NCI-H146 treated with DMSO at 0.1 percent for 48 hours (cell line): ENCODE results near the gene OVCA2.

Experiments used
- DNase-seq: peaks from one replicate; lab custom pipeline; 2025; ENCODE audit not compliant: unreplicated experiment; lab: John Stamatoyannopoulos, UW

OVCA2 gene

DNA sequence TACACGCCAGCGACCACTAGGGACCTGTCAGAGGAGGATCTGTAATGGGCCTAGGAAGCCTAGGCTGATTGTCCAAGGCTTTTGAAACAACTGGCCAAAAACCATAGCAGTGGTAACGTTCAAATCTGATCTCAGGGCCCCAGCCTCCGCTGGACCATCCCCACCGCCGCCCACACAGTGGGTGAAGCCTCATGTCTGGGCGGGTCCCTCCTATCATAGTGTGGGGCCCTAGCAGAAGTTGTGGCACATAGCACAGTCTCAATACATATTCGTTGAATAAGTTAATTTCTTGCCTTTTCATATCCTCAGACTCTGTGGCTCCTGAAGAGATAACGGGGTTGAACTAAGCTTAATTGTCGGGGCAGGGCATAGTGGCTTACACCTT lies 11.1 kb upstream of the OVCA2 start:
- DNase-seq = no peak

DNA sequence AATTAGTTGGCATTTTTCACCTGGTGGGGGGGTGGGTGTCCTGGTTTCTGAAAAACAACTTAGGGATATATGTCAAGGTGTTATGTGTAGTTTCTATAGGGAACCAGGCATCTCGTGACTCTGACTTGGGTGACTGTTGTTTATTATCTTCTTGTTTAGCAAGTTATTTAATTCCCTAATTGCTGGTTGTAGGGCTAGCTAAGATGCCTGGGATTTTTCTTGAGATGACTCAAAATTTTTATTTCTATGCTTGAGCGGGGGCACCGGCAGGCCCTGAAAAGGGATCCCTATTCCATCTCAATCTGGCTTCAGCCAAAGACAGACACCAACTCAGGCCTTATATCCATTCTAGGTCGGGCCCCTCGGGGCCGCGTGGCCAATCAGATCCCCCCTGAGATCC lies 8.7 kb upstream of the OVCA2 start:
- DNase-seq = no peak

DNA sequence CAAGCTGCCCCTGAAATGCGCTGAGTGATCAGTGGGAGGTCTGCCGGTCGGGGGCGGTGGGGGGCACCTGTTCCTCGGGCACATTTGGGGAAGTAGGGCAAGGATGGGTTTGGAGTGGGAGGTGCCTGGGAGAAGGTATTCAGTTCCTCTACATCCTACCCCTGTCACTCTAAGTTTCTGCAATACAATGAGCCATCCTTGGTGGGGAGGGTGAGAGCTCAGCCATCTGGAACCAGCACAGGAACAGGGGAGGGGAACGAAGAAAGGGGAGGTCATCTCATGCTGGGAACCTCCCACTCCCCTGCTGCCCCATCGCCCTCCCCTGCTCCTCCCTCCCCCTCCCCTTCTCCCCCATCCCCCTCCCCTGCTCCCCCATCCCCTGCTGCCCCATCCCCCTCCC lies 7.7 kb upstream of the OVCA2 start:
- no peak for DNase-seq

- no peak for DNase-seq
Observed at GRCh38 chr17:2034806-2035540, 6.8 kb upstream of the OVCA2 start.

DNA sequence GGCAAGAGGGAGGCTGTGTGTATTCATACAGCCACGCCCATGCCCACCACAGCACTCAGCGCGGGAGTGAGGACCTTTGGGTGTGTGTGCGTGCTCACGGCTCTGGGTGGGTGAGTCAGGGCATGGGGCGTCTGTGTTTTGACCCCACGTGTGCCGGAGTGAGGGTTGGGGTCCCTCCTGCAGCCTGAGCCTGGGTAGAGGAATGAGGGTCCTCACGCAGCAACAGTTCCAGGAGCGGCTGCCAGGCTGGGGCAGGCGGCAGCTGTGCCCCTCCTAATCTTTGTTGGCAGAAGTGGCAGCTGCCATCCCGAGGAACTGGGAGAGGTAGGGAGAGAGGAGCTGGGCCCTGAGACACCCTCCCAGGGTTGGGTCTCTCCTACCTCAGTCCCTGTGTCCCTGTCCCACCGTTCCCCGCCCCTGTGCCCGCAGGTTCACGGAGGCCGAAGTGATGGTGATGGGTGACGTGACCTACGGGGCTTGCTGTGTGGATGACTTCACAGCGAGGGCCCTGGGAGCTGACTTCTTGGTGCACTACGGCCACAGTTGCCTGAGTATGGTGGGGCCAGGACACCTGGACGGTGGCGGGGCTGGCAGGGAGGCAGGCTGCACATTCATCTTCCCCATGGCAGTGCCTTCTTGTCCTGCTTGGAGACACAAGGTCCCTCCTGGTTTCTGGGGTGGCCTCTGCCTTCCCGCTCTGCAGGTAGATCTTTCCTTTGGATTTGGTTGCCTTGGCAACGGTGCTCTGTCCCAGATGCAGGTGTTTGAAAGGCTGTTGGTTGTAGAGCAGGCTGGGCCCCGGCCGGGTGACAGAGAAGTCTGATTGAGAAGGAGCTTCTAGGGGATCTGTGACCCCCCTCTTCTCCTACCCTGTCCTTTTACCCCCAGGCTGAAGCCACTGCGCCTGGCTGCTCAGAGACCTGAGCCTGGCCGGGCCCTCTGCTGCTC lies 6.0 kb upstream of the OVCA2 start:
- no peak for DNase-seq

DNA sequence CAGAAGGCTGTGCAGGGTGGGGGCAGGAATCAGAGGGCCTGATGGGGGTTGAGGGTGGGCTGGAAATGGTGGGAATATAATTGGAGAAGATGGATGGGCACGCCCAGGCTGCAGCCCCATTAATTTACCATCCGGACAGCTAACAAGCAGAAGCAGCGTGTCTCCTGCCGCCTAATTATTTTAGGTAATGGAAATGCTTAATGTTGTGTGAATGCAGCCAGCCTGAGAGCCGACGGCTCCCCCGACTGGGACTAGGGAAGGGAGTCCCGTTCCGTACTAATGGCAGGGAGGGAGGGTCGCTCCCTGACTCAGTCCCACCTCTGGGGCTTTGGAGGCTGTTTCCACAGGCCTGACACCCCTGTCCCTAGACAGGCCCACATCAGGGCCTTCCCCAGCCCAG lies 4.7 kb upstream of the OVCA2 start:
- DNase-seq = no peak

GRCh38 chr17:2040219-2040827 lies 1.5 kb upstream of the OVCA2 start:
- DNase-seq = no peak

DNA sequence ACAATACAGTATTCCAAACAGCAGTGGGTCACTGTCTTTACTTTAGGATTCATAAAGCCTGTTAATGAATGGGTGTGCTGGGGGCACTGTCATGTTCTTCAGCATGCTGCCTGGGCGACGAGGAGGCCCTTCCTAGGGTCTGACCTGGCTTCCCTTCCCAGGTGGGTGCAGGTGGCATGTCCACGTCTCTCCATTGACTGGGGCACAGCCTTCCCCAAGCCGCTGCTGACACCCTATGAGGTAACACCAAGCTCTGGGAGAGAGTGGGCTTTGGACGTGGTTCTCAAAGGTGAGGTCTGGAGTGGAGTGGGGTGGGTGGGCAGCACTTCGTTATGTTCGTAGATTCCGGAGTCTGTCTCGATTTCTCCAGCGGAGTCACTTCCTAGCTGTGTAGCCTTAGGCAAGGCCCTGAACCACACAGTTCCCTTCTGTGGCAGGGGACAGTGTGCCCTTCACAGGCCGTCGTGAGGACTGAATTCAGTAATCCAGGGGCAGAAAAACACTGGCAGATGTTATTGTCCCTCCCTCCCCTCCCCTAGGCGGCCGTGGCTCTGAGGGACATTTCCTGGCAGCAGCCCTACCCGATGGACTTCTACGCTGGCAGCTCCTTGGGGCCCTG lies 771 bp upstream of the OVCA2 start:
- no peak for DNase-seq

- peak; percentile 39 for DNase-seq
Observed at GRCh38 chr17:2042390-2042847, 597 bp downstream of the OVCA2 start.

DNA sequence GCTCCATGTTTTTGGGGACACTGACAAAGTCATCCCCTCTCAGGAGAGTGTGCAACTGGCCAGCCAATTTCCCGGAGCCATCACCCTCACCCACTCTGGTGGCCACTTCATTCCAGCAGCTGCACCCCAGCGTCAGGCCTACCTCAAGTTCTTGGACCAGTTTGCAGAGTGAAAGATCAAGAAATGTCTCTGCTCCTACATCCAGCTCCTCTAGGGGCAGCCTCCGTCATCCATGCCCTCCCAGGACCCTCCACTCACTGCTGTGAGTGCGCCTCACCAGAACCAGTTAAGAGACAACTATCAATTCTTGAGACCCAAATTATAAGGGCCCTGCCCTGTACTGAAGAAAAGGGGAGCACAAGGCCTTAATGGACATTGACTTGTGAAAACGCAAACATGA lies 1.1 kb downstream of the OVCA2 start:
- DNase-seq = no peak

- DNase-seq = no peak
Observed at GRCh38 chr17:2043785-2044184, 2.0 kb downstream of the OVCA2 start.

- DNase-seq = no peak
Observed at GRCh38 chr17:2044263-2044894, 2.6 kb downstream of the OVCA2 start.

DNA sequence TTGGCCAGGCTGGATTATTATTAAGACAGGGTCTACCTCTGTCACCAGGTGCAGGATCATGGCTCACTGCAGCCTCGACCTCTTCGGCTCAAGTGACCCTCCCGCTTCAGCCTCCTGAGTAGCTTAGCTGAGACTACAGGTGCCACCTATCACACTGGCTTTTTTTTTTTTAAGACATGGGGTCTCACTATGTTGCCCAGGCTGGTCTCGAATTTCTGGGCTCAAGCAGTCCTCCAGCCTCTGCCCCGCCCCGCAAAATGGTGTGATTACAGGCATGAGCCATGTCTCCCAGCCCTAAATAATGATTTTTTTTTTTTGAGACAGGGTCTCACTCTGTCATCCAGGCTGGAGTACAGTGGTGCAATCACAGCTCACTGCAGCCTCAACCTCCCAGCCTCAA lies 5.8 kb downstream of the OVCA2 start:
- DNase-seq = no peak

GRCh38 chr17:2048805-2049204 lies 7.0 kb downstream of the OVCA2 start:
- no peak for DNase-seq

DNA sequence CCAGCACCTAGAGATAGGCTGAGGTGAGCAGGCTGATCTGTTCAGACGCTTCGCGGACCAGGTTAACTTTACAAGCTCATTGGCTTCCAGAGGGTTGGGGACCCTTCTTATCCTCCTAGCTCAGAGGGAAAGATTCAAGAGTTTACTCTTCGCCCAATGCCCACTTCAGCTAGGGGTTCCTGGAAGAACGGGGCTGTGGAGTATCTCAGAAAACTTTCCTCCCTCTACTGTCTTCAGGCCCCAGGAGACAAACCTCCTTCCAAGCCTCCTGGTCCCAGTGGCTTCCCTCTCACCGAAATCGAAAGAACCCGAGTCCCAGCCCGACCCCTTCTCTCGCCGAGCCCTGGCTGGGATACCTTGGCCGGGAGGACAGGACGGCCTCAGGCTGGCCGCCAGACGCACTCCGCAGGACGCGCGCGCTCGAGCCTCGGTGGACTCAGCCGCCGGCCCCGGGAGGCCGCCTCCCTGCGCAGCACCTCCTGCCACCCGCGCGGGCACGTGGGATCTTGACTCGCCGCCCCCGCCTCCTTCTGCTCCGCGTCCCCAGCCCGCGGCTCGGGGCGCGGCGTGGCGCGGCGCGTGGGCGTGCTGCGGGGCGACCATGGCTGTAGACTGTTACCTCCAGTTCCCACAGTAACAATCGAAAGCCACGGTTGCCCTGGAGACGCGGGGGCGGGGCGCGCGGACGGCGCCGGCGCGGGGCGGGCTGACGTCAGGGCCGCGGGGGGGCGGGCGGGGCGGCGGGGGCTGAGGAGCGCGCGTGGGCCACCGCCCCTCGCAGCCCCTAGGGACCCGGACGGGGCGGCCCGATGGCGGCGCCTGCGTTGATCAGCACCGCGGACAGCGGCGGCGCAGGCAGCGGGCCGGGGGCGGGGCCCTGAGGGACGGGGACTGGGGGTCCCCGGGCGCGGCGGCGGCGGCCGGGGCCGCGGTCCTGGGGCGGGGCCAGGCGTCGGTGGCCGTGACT lies 7.8 kb downstream of the OVCA2 start:
- DNase-seq = peak; percentile 38

GRCh38 chr17:2050300-2051060 lies 8.7 kb downstream of the OVCA2 start:
- peak; percentile 27 for DNase-seq

DNA sequence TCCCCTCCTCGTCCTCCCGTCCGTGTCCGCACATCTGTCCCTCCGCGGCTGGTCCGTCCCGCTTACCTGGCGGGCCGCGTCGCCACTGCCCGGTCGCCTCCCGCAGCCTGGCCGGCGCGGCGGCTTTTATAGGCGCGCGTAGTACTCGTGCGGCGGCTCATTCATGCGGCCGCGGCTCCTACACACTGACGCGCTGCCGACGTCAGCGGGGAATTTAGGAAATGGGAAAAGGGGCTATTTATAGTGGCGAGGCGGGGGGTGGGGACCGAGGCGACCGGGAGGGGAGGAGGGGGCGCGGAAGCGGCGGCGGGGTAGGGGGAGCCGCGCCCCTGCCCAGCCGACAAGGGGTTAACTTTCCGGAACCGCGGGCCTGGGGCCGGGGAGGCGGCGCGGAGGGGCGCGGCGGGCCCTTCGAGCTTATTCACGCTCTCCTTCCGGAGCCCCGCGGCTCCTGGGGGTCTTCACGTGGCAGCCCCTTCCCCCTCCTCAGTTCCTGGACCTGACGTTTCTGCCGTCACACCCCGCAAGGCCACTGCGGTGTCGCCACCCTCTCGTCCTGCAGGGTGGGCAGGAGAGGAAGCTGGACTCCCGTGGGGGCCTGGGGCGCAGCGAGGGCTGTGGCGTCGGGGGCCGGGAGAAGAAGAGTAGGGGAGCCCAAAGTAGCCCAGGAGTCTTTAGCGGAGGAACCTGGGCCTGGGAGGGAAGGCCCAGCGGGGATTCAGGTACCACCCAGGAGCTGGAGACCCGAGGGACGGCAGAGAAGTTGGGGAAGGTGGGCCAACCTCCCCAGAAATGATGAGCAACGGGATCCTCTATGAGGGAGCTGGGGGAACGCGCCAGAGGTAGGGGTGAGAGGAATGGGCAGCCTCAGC lies 9.5 kb downstream of the OVCA2 start:
- DNase-seq = no peak

GRCh38 chr17:2051933-2052559 lies 10.2 kb downstream of the OVCA2 start:
- no peak for DNase-seq
